ENCODE results near the gene GTF2IRD1. TPM values are rescaled to one million over a fixed set of nuclear protein-coding genes. Genes with fewer than 3 reads are reported as not detected.

Gene GTF2IRD1
- total and polyA plus RNA-seq, 9 of the 15 experiments (the other 6 are each of a cell fraction or from before 2014, with no cell fraction given): 9.1 to 30.2 (median 14.0) TPM

- Histone ChIP-seq H3K4me3 (no peak overlapping the region), H3K79me2 (ENCODE audit: control insufficient read depth, insufficient read depth, low read length) (no peaks in the 10 kb centered on the region), H3K4me2 (ENCODE audit: insufficient read depth, low read length) (no peak overlapping the region), H3K27me3 (ENCODE audit: control insufficient read depth in 2 of 2, insufficient read depth in 2 of 2, low read length in 2 of 2) (no peaks in the 10 kb centered on the region), H2AFZ (ENCODE audit: low read depth, low read length) (no peak overlapping the region), H3K9me3 (replicated peaks; ENCODE audit: control insufficient read depth, insufficient read depth, low read depth, low read length) (no peaks in the 10 kb centered on the region), H4K20me1 (replicated peaks; ENCODE audit: control insufficient read depth, insufficient read depth, low read length) (peaks cover 5% of the 10 kb centered on the region; the same call in 1 of the 2 replicates), H3K9ac (ENCODE audit: insufficient read depth in 1 of 2, low read depth in 2 of 2, low read length in 2 of 2) (no peak overlapping the region; a peak in 1 of 4 replicates), H3K4me1 (replicated peaks in 1 of 2; ENCODE audit: control insufficient read depth in 2 of 2, insufficient read depth in 2 of 2, low read length in 2 of 2) (peaks cover 0 to 14% of the 10 kb centered on the region in 2 experiments; a peak in 1 of 5 replicates), H3K27ac (ENCODE audit: extremely low read depth, low read depth, low read length) (no peak overlapping the region), H3K9me1 (ENCODE audit: control insufficient read depth, insufficient read depth, low read length) (peaks cover 2% of the 10 kb centered on the region), H3K36me3 (ENCODE audit: control insufficient read depth, insufficient read depth, low read length) (peaks cover 15% of the 10 kb centered on the region; the same call in 1 of the 3 replicates)
- in situ Hi-C loops (cut with MboI): no loop called here
- BruUV-seq (replicated peaks): no TSS peak
- WGBS (ENCODE audit: insufficient coverage, low coverage, missing lambda C conversion rate): 87% methylated on average over 20 of the region's 20 CpGs
- FAIRE-seq (no peak), ATAC-seq (no peak), DNase-seq (ENCODE audit: extremely low read depth in 1 of 4, low spot score in 3 of 4) (no peak)
- ChIA-PET POLR2A (interaction anchor here (0.6 to 1.3 kb wide), 4 partner anchors 9 to 511 kb away, joined by 3 to 4 read pairs (median 4); no protein-coding TSS in a partner anchor), CTCF (ENCODE audit: low intra/inter-chr PET ratio) (no interaction called here)
- intact Hi-C loops (cut with micrococcal nuclease): no loop called here
- TF ChIP-seq PATZ1 (CRISPR knock-in tag; IDR thresholded peaks at IDR 0.05; ENCODE audit: borderline replicate concordance) (no peak), NUFIP1 (IDR thresholded peaks at IDR 0.05; ENCODE audit: partially characterized antibody) (no peak), ZNF589 (CRISPR knock-in tag; IDR thresholded peaks at IDR 0.05; ENCODE audit: low read depth) (no peak), KLF13 (tag; IDR thresholded peaks at IDR 0.05; ENCODE audit: borderline replicate concordance, low read depth) (no peak), HNRNPLL (IDR thresholded peaks at IDR 0.05; ENCODE audit: low read depth, low read length, poor library complexity, severe bottlenecking) (no peak), ZBTB43 (CRISPR knock-in tag; IDR thresholded peaks at IDR 0.05) (no peak), ZNF75A (CRISPR knock-in tag; IDR thresholded peaks at IDR 0.05) (no peak), RFX7 (CRISPR knock-in tag; IDR thresholded peaks at IDR 0.05) (no peak), SREBF1 (IDR thresholded peaks at IDR 0.05; ENCODE audit: borderline replicate concordance, low read depth, low read length) (no peak), ZNF639 (CRISPR knock-in tag; conservative IDR thresholded peaks at IDR 0.05 in 1 of 2, IDR thresholded peaks at IDR 0.05 in 1 of 2) (no peak), THAP7 (CRISPR knock-in tag; IDR thresholded peaks at IDR 0.05) (no peak), GTF2B (IDR thresholded peaks at IDR 0.05; ENCODE audit: extremely low read depth, insufficient read length) (no peak), PCBP2 (IDR thresholded peaks at IDR 0.05; ENCODE audit: low read depth, low read length, poor library complexity, severe bottlenecking) (no peak), NBN (IDR thresholded peaks at IDR 0.05; ENCODE audit: low read depth) (no peak)
Measured at GRCh38 chr7:74505471-74506324, 52.0 kb downstream of the GTF2IRD1 start.
